HepG2 (cell line): ENCODE results near the gene KIAA1958. TPM values are rescaled to one million over a fixed set of nuclear protein-coding genes. Genes with fewer than 3 reads are reported as not detected.

Source experiments
- ATAC-seq: fragments of 200-7000 bp; cut with Tn5 transposase; 3 replicates; pipeline ENCODE4 v1.9.1; 2020; ENCODE audit warnings: mild to moderate bottlenecking, moderate library complexity
- BruUV-seq: library from RNA; stranded (reverse); fragments of 400-500 nt; replicated peaks from 2 replicates; lab custom pipeline; 2021; lab: Mats Ljungman, UMichigan
- CTCF ChIA-PET: fragments of 300-600 bp; formaldehyde crosslinking; extraction: SDS; loops from one replicate; lab custom pipeline; 2021; ENCODE audit warnings: low total read pairs, inconsistent platforms, low intra/inter-chr PET ratio; lab: Yijun Ruan, JAX
- POLR2A ChIA-PET: fragments of 350-600 bp; sonication (Branson Sonifier 250); formaldehyde crosslinking; loops from one replicate; lab custom pipeline; 2020; ENCODE audit warnings: antibody characterized with exemption, inconsistent platforms; lab: Yijun Ruan, JAX
- DNase-seq: peaks from one replicate; pipeline ENCODE4 v3.0.0-alpha.2; 2015; ENCODE audit warnings: low spot score
- FAIRE-seq: peaks from 3 replicates; lab custom pipeline; 2011; peaks lifted over from hg19 to GRCh38; lab: Jason Lieb, UNC
- H2AFZ ChIP-seq: one replicate; pipeline ENCODE4 v1.6.1; 2011; ENCODE audit warnings: low read length, inconsistent platforms
- H3K27ac ChIP-seq: fragments of 300-600 bp; 3 replicates; pipeline ENCODE4 v1.8.0; 2011; ENCODE audit warnings: mixed run types, mild to moderate bottlenecking, mixed read lengths, low read length, inconsistent platforms; ENCODE audit not compliant: insufficient read depth; ENCODE audit errors: extremely low read length
- H3K27me3 ChIP-seq, 2 experiments: fragments of 200-600 bp in 1 of 2; 2 replicates in 1 of 2; 3 replicates in 1 of 2; pipeline versions ENCODE4 v1.6.0 to v1.8.0; 2011; ENCODE audit warnings: low read length in 2 of 2, mild to moderate bottlenecking in 2 of 2, moderate library complexity in 2 of 2, inconsistent platforms in 1 of 2; ENCODE audit not compliant: insufficient read depth in 2 of 2, control insufficient read depth in 1 of 2
- H3K36me3 ChIP-seq, 2 experiments: fragments of 200-600 bp in 1 of 2; replicated peaks in 1 of 2; 2 replicates in 1 of 2; 3 replicates in 1 of 2; pipeline versions ENCODE4 v1.5.1 to v1.8.0; 2011; ENCODE audit warnings: low read length in 2 of 2, inconsistent platforms in 1 of 2; ENCODE audit not compliant: insufficient read depth in 2 of 2, control insufficient read depth in 1 of 2
- H3K4me1 ChIP-seq: 2 replicates; pipeline ENCODE4 v1.5.1; 2012; ENCODE audit warnings: low read length, inconsistent platforms; ENCODE audit not compliant: insufficient read depth
- H3K4me2 ChIP-seq: 2 replicates; pipeline ENCODE4 v1.6.0; 2011; ENCODE audit warnings: low read depth, low read length, inconsistent platforms
- H3K4me3 ChIP-seq, 3 experiments: fragments of 200-600 bp in 1 of 3; sonication (generic), shearing (Covaris generic) in 1 of 3; replicated peaks in 1 of 3; 2 replicates each; pipeline ENCODE4 v1.5.1; 2011 to 2016; ENCODE audit warnings: low read length in 3 of 3, inconsistent platforms in 2 of 3, low read depth in 2 of 3, mild to moderate bottlenecking in 2 of 3, control low read depth in 1 of 3, mixed read lengths in 1 of 3; ENCODE audit not compliant: insufficient read depth in 1 of 3
- H3K79me2 ChIP-seq: one replicate; pipeline ENCODE4 v1.6.1; 2011; ENCODE audit warnings: low read length, inconsistent platforms; ENCODE audit not compliant: insufficient read depth
- H3K9ac ChIP-seq: 2 replicates; pipeline ENCODE4 v1.6.0; 2011; ENCODE audit warnings: mild to moderate bottlenecking, low read depth, low read length, inconsistent platforms; ENCODE audit not compliant: insufficient read depth
- H3K9me3 ChIP-seq: 2 replicates; pipeline ENCODE4 v1.5.1; 2012; ENCODE audit warnings: mild to moderate bottlenecking, low read length
- H4K20me1 ChIP-seq: 2 replicates; pipeline ENCODE4 v1.6.0; 2011; ENCODE audit warnings: inconsistent platforms, mild to moderate bottlenecking, low read length, moderate library complexity; ENCODE audit not compliant: insufficient read depth
- CENPT ChIP-seq: sonication (generic); formaldehyde crosslinking; IDR thresholded peaks from 2 replicates; pipeline ENCODE4 v1.8.0; 2022; ENCODE audit warnings: low read depth, mild to moderate bottlenecking, moderate library complexity, missing genetic modification reagents
- FOXA1 ChIP-seq, 2 experiments: fragments of 450-650 bp in 1 of 2; sonication (generic) in 1 of 2; formaldehyde crosslinking in 1 of 2; IDR thresholded peaks; 2 replicates each; pipeline versions ENCODE4 v1.4.0 to v1.6.1; 2016 to 2020; ENCODE audit warnings: missing genetic modification reagents in 1 of 2
- TRIM24 ChIP-seq: sonication (generic); formaldehyde crosslinking; IDR thresholded peaks from 2 replicates; pipeline ENCODE4 v1.8.0; 2022; ENCODE audit warnings: mild to moderate bottlenecking, missing genetic modification reagents
- ZC3H13 ChIP-seq: sonication (generic); formaldehyde crosslinking; IDR thresholded peaks from 2 replicates; pipeline ENCODE4 v1.8.1; 2023; ENCODE audit warnings: mild to moderate bottlenecking, missing genetic modification reagents, moderate library complexity
- ZFP41 ChIP-seq: sonication (generic); formaldehyde crosslinking; IDR thresholded peaks from 2 replicates; pipeline ENCODE4 v1.4.0; 2020; ENCODE audit warnings: mild to moderate bottlenecking, missing genetic modification reagents, borderline replicate concordance
- ZNF121 ChIP-seq: sonication (generic); formaldehyde crosslinking; IDR thresholded peaks from 2 replicates; pipeline ENCODE4 v1.5.0; 2020; ENCODE audit warnings: mild to moderate bottlenecking, missing genetic modification reagents
- ZNF543 ChIP-seq: sonication (generic); formaldehyde crosslinking; IDR thresholded peaks from 2 replicates; pipeline ENCODE4 v1.4.0; 2020; ENCODE audit warnings: mild to moderate bottlenecking, missing genetic modification reagents
- ZNF770 ChIP-seq: sonication (generic); formaldehyde crosslinking; IDR thresholded peaks from 2 replicates; pipeline ENCODE4 v1.5.0; 2020; ENCODE audit warnings: mild to moderate bottlenecking, missing genetic modification reagents
- WGBS: methylation state at CpG from one replicate; pipeline ENCODE4 v1.1.6; 2017; ENCODE audit warnings: low lambda C conversion rate; 5-methylcytosine and 5-hydroxymethylcytosine counted together
- in situ Hi-C: cut with HindIII; loops from 2 replicates; pipeline ENCODE4 v1.10.0; 2017; ENCODE audit warnings: low pct_unique_long_range_greater_than_20kb; ENCODE audit not compliant: extremely low pct_ligation_motif_present
- intact Hi-C: fragments of 100-400 bp; cut with micrococcal nuclease; formaldehyde crosslinking; loops from one replicate; pipeline ENCODE4 v1.10.0; 2022; ENCODE audit not compliant: unreplicated experiment
- polyA plus RNA-seq, 8 experiments: library from polyadenylated mRNA; depleted of rRNA in 3 of 8; stranded (reverse) in 7 of 8; unstranded in 1 of 8; fragments of >200 nt; fragmentation: Illumina TruSeq in 4 of 8; extraction: Trizol in 4 of 8; gene quantifications; 2 replicates each; pipeline versions ENCODE4 v1.2.1 to v1.2.3, GENCODE V29; 2011 to 2016; ENCODE audit warnings: low read depth in 4 of 8, missing spikeins in 1 of 8, mixed read lengths in 1 of 8; ENCODE audit not compliant: insufficient read depth in 1 of 8
- total RNA-seq, 5 experiments: library from RNA; depleted of rRNA; stranded (reverse); fragments of >200 nt; fragmentation: Illumina TruSeq; extraction: Trizol; gene quantifications; 2 replicates each; pipeline ENCODE4 v1.2.3, GENCODE V29; 2016; ENCODE audit warnings: low read depth in 1 of 5
- TF ChIP-seq, protein P1 (sequence below): sonication (generic); formaldehyde crosslinking; IDR thresholded peaks from 2 replicates; pipeline ENCODE4 v1.9.0; 2021; ENCODE audit warnings: missing genetic modification reagents, mild to moderate bottlenecking, borderline replicate concordance

Gene KIAA1958
- total and polyA plus RNA-seq, 2 of the 13 experiments (the other 11 are each of a cell fraction or from before 2014, with no cell fraction given), result 8.5 to 10.3 TPM

DNA sequence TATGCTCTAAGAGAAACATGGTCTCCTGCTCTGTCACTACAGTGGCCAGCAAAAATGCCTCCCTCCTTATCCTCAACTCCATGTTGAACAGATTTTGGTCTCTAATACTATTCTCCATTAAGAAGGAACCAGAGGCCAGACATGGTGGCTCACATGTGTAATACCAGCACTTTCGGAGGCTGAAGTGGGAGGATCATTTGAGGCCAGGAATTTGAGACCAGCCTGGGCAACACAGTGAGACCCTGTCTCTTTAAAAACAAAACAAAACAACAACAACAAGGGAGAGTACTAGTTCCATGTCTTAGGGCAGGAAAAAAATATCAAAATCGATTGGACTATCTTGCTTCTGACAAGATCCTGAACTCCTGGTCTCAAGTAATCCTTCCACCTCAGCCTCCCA is 216.7 kb downstream of the KIAA1958 start:
- Histone ChIP-seq H3K4me3 (no peak overlapping the region), H3K4me2 (no peak overlapping the region), H3K4me1 (no peaks in the 10 kb centered on the region), H3K36me3 (peaks cover 2 to 10% of the 10 kb centered on the region in 2 experiments; a peak in 2 of 5 replicates), H3K9ac (no peak overlapping the region), H2AFZ (no peak overlapping the region), H3K9me3 (no peaks in the 10 kb centered on the region)
- no peak for DNase-seq
- in situ Hi-C loops, result loop anchor here (25.0 kb wide), 2 partner anchors 216 to 616 kb away; partner anchors contain the start of gene KIAA1958
- no peak for TF ChIP-seq FOXA1 (IDR thresholded peaks at IDR 0.05)
- no peak for TF ChIP-seq FOXA1 (CRISPR knock-in tag; IDR thresholded peaks at IDR 0.05)
- no peak for TF ChIP-seq ZNF543 (CRISPR knock-in tag)
- no peak for TF ChIP-seq ZFP41 (CRISPR knock-in tag)
- peak; percentile 61; the same call in 1 of the 2 replicates for TF ChIP-seq ZNF770 (CRISPR knock-in tag)
- TF ChIP-seq CENPT (CRISPR knock-in tag), result no peak
- no peak for TF ChIP-seq ZC3H13 (CRISPR knock-in tag)
- 0 out of 2 replicates have a peak, but pooled peaks have one; percentile 37 for TF ChIP-seq ZNF121 (CRISPR knock-in tag)
- TF ChIP-seq TRIM24 (CRISPR knock-in tag), result no peak
- TF ChIP-seq, protein P1, sequence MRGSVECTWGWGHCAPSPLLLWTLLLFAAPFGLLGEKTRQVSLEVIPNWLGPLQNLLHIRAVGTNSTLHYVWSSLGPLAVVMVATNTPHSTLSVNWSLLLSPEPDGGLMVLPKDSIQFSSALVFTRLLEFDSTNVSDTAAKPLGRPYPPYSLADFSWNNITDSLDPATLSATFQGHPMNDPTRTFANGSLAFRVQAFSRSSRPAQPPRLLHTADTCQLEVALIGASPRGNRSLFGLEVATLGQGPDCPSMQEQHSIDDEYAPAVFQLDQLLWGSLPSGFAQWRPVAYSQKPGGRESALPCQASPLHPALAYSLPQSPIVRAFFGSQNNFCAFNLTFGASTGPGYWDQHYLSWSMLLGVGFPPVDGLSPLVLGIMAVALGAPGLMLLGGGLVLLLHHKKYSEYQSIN (CRISPR knock-in tag), result no peak
- TF ChIP-seq, all 625 proteins: peak for 2
- intact Hi-C loops, result loop anchor here (10.0 kb wide), 1 partner anchor 219 kb away; the partner anchor contains the start of gene KIAA1958
- no TSS peak for BruUV-seq
- no peaks in the 10 kb centered on the region; the same call in 1 of the 2 replicates for H4K20me1 ChIP-seq
- ChIA-PET CTCF (no interaction called here), POLR2A (no interaction called here)
- no peak overlapping the region for H3K27ac ChIP-seq
- no peak for FAIRE-seq
- ATAC-seq, result no peak
- H3K27me3 ChIP-seq, result no peaks in the 10 kb centered on the region
- WGBS, result 79% methylated on average over 2 of the region's 2 CpGs
- peaks cover 6% of the 10 kb centered on the region for H3K79me2 ChIP-seq
